GM12892 (cell line): ENCODE data around the gene CNGB1.

Experiments used
- POLR2A ChIP-seq: IDR thresholded peaks from 2 replicates; pipeline ENCODE4 v1.6.1; 2011; ENCODE audit warnings: low read depth, low read length, control low read depth
- POLR2AphosphoS5 ChIP-seq: IDR thresholded peaks from 2 replicates; pipeline ENCODE4 v1.6.1; 2011; ENCODE audit warnings: low read depth, low read length, control low read depth
- TAF1 ChIP-seq: IDR thresholded peaks from 2 replicates; pipeline ENCODE4 v1.6.1; 2011; ENCODE audit warnings: low read depth, mild to moderate bottlenecking, control low read depth, low read length, borderline replicate concordance

- TF ChIP-seq POLR2A: no peak
- TF ChIP-seq POLR2AphosphoS5: no peak
- no peak for TF ChIP-seq TAF1
These were observed 108.1 kb downstream of the CNGB1 start for GRCh38 chr16:57862698-57863433.
